DMS79 treated with DMSO at 0.1 percent for 48 hours (cell line): ENCODE results near the gene TMEM218.

ENCODE experiments used
- DNase-seq: peaks from one replicate; lab custom pipeline; 2025; lab: John Stamatoyannopoulos, UW

TMEM218 gene

GRCh38 chr11:125111343-125112207 is at the start of gene TMEM218:
TSS of gene TMEM218 (minus strand) at chr11:125111626. CDS start at chr11:125102241, 9,385 bp downstream.
- peak; percentile 99 for DNase-seq

- DNase-seq: no peak
Measured at GRCh38 chr11:125157953-125158680, 46.7 kb upstream of the TMEM218 start.

- no peak for DNase-seq
Measured at GRCh38 chr11:125157118-125157733, 45.8 kb upstream of the TMEM218 start.

- DNase-seq: no peak
Measured at GRCh38 chr11:125156346-125157117, 45.1 kb upstream of the TMEM218 start.

GRCh38 chr11:125155767-125156166 is 44.3 kb upstream of the TMEM218 start:
- no peak for DNase-seq

- DNase-seq: no peak
Measured at GRCh38 chr11:125155100-125155444, 43.6 kb upstream of the TMEM218 start.

- DNase-seq: no peak
Measured at GRCh38 chr11:125154378-125155099, 43.1 kb upstream of the TMEM218 start.

DNA sequence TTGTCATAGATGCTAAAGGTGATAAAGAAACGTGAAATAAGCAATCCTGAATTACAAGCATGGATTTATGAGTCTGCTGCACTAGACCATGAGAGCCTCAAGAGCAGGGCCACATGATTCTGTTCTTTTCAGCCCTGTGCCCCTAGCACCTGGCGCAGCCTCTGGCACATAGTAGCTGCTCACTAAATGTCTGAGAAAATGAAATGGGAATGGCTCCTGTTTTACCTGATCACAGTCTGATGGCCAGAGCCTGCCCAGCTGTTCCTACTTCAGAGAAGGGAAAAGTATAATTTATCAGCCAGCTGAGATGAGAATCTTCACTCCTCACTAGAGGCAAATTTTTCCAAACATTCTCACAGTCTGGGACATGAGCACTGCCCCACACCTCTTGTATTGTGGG is 42.4 kb upstream of the TMEM218 start:
- DNase-seq: no peak

DNA sequence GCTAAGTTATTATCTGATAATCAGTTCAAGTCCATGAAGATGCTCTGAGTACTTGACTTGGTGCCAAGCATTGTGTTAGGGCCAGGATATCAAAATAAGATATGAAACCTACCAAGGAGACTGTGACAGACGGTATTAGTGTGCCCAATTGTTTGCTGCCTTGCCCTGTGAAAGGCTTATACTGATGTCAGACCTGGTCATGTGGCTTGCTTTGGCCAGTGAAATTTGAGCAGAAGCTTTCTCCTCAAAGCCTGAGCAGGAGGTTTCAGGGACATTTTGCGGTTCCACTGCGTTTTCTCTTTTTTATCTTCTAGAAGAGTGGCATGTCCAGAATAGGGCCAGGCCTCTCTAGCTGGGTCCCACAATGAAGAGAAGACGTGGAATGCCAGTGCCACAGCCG is 37.3 kb upstream of the TMEM218 start:
- DNase-seq: no peak

- no peak for DNase-seq
Measured at GRCh38 chr11:125148011-125148410, 36.6 kb upstream of the TMEM218 start.

DNA sequence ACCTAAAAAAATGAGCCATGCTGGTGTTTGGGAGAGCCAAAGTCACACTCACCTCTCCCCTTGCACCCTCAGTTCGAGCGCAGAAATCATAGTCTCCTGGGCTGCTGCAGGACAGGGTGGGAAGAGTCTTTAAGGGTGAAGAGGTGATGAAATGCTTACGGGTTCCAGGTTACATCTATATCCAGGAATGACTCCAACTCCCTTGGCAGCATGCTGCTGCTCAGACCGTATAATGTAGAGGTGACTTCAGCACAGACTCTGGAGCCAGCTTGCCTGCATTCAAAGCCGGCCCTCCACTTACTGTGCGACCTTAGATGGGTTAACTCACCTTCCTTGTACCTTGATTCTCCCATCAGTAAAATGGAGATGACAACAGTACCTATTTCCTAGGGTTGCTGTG is 35.9 kb upstream of the TMEM218 start:
- no peak for DNase-seq

DNA sequence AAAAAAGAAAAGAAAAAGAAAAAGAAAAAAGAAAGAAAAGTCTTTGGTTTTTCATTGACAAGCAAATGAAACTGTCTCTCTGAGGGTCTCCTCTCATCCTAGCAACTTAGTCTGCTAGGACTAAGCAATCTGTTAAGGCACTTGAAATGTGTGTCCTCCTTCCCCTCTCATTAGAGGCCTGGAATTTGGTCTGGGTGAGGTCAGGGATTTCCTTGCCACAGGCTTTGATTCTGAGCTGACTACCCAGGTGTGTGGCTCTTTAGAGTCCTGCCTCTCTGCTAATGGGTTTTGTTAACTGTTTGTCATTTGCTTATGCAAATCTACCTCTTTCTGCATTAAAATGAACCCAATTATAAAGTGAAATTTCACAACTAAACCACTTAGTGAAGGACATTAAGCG is 34.8 kb upstream of the TMEM218 start:
- DNase-seq: no peak

GRCh38 chr11:125141686-125142535 is 30.5 kb upstream of the TMEM218 start:
- peak; percentile 43 for DNase-seq

DNA sequence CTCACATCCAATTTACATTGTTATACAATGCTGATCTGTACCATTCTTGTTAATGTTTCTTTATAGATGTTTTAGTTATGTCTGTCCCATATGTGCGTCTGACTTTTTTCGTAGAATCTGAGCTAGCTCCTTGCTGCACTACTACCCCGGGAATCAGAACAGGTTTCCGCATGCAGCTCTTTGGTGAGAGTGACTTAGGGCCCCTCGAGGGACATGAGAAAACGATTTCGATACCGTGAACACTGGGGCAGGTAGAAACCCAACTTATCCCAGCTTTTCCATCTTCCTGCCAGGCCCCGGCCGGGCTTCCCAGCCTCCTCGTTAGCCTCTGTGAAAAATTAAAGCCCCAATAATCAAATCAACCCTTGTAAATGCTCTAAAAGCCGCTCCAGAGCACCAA is 29.8 kb upstream of the TMEM218 start:
- DNase-seq: no peak

DNA sequence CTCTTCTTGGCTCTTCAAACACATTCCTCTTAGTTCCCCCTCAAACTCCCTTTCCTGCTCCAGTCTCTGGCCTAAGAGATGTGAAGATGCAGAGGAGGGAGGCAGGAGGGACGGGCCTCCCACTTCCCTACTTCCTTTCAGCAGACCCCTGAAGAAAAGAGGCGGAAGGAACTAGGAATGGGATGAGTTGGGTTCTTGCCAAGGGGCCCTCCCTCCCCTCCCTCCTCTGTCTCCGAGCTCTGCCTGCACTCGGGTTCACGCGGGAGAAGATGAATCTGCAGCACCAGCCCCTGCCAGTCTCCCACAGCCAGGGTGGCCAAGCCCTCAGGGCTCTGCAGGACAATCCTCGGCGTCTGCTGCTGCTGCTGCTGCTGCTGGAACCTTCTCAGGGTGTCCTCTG is 28.8 kb upstream of the TMEM218 start:
- no peak for DNase-seq

DNA sequence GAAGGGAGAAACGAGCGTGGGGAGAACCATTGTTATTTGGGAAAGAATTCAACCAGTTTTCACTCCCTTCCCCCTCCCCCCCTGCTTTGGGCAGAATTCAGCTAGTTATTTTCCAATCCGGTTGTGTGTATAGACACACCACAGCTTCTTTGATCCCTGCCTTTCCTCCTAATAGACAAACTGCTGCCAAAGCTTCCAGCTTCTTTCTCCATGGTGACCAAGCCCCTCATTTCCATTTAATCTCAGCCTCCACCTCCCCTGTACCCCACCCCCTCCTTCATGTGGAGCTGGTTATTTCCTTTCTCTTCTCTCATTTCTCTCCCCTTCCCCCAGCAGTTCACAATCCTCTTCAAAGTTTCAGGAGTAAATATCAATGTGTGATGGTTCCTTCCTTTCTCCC is 28.4 kb upstream of the TMEM218 start:
- DNase-seq: no peak

DNA sequence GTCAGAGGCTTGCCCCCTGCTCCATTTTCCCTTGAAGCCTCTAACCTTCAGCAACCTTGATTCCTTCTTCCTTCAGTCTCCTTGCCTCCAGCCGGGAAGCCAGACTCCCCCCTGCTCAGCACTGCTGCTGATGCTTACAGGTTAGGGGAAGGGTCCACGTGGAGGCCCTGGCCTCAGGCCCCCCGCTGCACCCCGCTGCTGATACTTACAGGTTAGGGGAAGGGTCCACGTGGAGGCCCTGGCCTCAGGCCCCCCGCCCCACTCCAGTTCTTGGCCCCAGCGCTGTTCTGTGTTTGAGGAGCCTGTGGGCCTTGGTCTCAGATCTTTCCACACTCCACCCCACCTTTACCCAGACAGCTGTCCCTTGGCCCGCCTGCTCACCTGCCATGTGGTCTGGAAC is 27.5 kb upstream of the TMEM218 start:
- no peak for DNase-seq

DNA sequence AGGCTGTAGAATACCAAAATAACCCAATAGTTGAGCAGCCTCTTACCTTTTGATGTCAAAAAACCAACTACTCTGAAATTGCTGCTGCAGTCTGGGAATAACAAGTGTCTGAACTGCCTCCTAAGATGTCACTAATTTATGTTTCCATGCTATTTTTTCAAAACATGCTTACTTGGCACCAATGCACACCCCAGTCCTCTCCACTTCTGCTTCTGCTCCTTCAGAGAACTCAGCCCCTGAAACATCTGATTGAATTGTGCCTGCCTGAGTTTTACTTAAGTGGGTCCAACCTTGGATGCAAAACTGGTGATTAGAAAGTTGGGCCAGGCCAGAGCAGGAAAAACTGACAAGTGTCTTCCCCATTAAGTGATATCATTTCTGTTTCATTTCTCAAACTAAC is 24.6 kb upstream of the TMEM218 start:
- DNase-seq: no peak

- no peak for DNase-seq
Measured at GRCh38 chr11:125132596-125132995, 21.2 kb upstream of the TMEM218 start.

GRCh38 chr11:125132071-125132470 is 20.6 kb upstream of the TMEM218 start:
- no peak for DNase-seq
